Raji (cell line): ENCODE results near the gene PTCSC3.

ENCODE experiments used
- POLR2A ChIP-seq: IDR thresholded peaks from 2 replicates; pipeline ENCODE4 v1.6.1; 2011; ENCODE audit warnings: low read depth, low read length, control low read depth; ENCODE audit not compliant: insufficient read depth

PTCSC3 gene

GRCh38 chr14:36192530-36192929, 16.0 kb upstream of the PTCSC3 start:
- TF ChIP-seq POLR2A: no peak

DNA sequence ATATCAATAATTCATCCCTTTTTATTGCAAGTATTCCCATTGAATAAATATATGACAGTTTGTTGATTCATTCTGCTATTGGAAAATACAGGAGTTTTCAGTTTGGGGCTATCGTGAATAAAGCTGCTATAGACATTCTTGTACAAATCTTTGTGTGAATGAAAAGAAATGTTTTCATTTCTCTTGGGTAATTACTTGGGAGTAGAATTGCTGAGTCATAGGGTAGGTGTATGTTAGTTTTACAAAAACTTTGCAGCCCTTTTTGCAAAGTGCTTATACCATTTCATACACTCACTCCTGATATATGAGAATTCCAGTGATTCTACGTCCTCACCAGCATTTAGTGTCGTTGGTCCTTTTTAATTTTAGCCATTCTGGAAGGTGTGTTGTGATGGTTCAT, 6.9 kb upstream of the PTCSC3 start:
- TF ChIP-seq POLR2A: no peak

- no peak for TF ChIP-seq POLR2A
Observed at GRCh38 chr14:36181417-36181816, 4.9 kb upstream of the PTCSC3 start.

DNA sequence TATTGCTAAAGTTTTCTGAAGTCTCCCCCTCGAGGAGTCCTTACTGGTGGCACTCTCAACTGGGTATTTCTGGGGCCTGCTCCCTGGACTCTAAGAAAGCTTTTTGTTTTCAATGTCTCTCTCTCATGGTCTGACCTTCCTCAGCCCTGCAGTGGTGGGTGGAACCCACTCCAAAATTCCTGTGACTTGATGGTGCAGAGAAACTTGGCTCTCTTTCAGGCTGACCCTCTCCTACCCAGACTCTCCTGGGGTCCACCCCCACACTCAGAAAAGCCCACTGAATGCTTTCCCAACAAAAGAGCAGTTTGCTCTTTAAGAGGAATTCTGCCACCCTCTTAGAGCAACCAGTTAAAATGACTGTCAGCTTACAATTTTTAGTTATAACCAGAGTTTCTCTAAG, 967 bp upstream of the PTCSC3 start:
- TF ChIP-seq POLR2A: no peak

- TF ChIP-seq POLR2A: no peak
Observed at GRCh38 chr14:36174767-36175424, 1.6 kb downstream of the PTCSC3 start.

DNA sequence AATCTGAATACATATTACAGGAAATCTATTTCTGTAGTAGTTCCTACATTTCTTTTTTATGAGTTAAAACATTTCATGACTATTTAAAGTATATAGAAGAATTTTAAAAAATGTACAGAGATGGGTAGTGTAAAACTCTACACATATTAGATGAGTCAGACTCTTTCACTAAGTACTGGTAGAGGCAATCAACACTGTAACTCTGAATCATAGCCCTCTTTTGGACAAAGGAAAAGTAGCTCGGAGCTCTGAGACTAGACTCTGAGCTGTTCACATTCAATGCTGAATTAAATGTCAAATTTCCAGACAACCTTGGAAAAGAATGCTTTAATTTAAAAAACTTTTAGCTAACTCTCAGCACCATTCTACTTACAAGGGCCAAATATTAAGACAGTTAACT, 3.4 kb downstream of the PTCSC3 start:
- TF ChIP-seq POLR2A: no peak

GRCh38 chr14:36171607-36172006, 4.9 kb downstream of the PTCSC3 start:
- TF ChIP-seq POLR2A: no peak

DNA sequence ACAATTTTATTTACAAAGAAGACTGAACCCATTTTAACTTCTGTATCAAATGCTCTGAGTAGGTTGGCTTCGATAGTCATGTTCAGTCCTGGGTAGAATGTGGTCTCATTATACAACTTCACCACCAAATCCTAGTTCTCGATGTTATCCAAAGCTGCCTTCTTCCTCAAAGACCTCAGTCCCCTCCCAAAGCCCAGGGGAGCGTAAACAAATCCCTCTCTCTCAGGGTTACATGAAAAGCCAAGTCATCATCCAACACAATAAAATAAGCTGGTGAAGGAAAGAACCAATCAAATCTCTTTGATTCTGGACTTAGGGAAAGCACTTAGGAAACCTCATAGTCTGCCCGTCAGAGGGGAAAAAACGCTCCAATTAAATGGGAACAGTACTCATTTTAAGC, 9.1 kb downstream of the PTCSC3 start:
- TF ChIP-seq POLR2A: no peak

DNA sequence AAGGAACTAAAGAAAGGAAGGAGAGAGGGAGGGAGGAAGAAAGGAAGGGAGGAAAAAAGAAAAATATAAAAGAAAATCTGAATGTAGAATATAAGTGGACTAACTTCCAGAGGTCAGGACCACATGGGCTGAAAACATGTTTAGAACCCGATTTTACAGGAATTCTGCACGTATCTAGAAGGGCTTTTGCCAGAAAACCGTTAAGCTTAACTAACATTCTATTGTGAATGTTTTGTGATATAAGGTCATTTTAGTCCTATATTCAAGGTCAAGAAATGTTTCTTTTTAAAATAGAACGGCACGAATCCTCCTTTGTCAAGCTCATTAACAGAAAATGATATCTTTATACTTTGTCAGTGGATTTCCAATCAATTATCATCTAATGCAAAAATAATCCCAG, 13.1 kb downstream of the PTCSC3 start:
- TF ChIP-seq POLR2A: no peak

- TF ChIP-seq POLR2A: no peak
Observed at GRCh38 chr14:36162267-36162666, 14.3 kb downstream of the PTCSC3 start.

DNA sequence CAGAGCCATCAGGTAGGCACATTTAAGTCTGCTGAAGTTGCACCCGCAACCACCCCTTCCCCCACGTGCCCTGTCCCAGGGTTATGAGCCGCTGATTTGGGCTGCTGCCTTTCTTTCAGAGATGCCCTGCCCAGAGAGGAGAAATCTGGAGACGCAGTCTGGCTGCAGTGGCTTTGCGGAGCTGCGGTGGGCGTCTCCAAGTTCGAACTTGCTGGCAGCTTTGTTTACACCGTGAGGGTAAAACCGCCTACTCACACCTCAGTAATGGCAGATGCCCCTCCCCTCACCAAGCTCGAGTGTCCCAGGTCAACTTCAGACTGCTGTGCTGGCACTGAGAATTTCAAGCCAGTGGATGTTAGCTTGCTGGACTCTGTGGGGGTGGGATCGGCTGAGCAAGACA, 14.7 kb downstream of the PTCSC3 start:
- no peak for TF ChIP-seq POLR2A

GRCh38 chr14:36151335-36151734, 25.2 kb downstream of the PTCSC3 start:
- no peak for TF ChIP-seq POLR2A

- TF ChIP-seq POLR2A: no peak
Observed at GRCh38 chr14:36134038-36134437, 42.5 kb downstream of the PTCSC3 start.

DNA sequence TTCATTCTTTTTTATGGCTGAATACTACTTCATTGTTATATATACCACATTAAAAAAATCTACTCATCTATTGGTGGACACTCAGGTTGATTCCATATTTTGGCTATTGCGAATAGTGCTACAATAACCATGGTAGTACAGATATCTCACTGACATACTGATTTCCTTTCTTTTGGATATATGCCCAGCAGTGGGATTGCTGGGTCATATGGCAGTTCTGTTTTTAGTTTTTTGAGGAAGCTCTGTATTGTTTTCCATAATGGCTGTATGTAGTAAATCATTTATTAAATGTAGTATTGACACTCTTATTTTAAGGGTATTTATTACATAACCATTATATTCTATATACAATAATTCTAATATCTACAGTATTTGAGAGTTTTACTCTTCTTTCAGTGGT, 43.7 kb downstream of the PTCSC3 start:
- no peak for TF ChIP-seq POLR2A

DNA sequence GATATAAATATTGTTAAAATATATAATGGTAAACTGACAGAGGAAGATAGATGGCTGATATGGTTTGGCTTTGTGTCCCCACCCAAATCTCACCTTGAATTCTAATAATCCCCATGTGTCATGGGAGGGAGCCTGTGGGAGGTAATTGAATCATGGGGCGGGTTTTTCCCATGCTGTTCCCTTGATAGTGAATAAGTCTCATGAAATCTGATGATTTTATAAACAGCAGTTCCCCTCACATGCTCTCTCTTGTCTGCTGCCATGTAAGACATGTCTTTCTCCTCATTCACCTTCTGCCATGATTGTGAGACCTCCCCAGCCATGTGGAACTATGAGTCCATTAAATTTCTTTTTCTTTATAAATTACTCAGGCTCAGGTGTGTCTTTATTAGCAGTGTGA, 46.3 kb downstream of the PTCSC3 start:
- no peak for TF ChIP-seq POLR2A

- no peak for TF ChIP-seq POLR2A
Observed at GRCh38 chr14:36129181-36129580, 47.3 kb downstream of the PTCSC3 start.

DNA sequence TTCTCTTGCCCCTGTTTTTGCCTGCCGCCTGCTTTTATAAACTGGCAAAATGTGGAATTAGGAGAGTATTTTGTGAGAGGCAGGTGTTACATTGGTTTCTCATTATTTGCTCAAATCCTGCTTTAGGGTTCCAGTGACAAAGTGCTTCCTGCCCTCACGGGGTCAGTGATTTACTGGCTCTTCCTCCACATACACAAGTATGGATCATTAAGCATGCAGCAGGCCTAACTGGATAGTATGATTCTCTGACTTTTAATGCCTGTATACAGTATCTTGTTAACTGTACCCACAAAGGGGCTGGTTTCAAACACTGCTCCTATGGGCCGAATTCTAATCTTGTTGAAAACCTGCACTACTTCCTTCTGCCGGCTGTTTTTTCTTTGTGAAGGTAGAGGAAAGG, 63.2 kb downstream of the PTCSC3 start:
- no peak for TF ChIP-seq POLR2A

GRCh38 chr14:36111822-36112583, 64.5 kb downstream of the PTCSC3 start:
- TF ChIP-seq POLR2A: no peak

DNA sequence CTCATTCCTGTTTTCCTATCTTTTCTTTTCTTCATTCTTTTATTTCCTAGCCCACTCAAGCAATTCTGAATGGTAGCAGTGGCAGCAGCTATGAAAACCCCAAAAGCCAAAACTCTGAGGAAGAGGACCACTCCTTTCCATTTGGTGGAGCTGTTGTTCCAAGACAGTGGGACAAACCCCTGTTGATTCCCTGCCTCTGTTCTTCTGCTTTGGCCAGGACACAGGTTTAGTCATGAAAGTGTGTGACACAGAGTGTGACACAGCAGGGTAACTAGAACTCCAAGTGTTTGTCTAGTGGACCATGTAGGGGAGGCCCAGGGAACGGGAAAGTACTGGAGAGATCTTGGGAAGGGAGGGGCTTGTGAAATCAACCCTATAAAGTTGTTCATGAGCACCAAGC, 71.1 kb downstream of the PTCSC3 start:
- no peak for TF ChIP-seq POLR2A
